ENCODE measurements around the gene TMEM120B. TPM values are rescaled to one million over a fixed set of nuclear protein-coding genes. Genes with fewer than 3 reads are reported as not detected.

The TMEM120B gene
- total and polyA plus RNA-seq, 2 of the 13 experiments (the other 11 are each of a cell fraction or from before 2014, with no cell fraction given): 7.1 to 12.9 TPM

DNA sequence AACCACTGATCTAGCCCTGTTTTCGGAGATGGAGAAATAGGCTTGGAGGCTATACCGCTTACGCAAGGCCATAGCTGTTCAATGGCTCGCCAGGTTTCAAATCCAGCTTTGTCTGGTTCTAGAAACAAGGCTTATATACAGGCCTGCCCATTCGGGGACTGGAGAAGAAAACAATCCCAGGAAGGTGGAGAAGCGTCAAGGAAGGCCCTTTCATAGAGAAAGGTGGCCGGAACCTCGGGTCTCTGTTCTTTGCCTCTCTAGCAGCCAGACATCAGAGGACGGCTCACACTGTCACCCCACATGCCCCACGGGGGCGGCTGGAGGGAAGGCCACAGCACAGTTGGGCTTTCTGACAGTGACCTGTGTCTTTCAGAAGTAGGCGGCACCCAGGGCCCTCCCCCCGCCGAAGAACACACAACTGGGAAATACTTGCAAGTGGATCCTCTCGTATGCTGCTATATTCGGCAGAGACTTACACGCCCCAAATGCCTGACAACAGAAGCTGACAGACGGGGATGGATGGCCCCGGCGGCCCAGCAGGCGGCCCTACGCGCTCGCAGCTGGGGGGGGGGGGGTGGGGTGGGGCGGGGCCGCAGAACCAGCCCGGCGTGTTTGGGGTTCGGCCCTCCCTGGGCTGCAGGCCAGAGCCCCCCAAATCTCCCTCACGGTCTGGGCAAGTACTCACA, 86.7 kb downstream of the TMEM120B start (continued):
- TF ChIP-seq SP4 (CRISPR knock-in tag; IDR thresholded peaks at IDR 0.05) (no peak), ZNF570 (CRISPR knock-in tag; IDR thresholded peaks at IDR 0.05; ENCODE audit: borderline replicate concordance) (no peak), LRRFIP1 (CRISPR knock-in tag; conservative IDR thresholded peaks at IDR 0.05) (no peak), FOXO1 (CRISPR knock-in tag; IDR thresholded peaks at IDR 0.05) (no peak), ZNF451 (CRISPR knock-in tag; IDR thresholded peaks at IDR 0.05) (no peak), CEBPB (IDR thresholded peaks at IDR 0.05; ENCODE audit: borderline replicate concordance, low read depth, low read length) (peak; percentile 68; the same call in 1 of the 2 replicates), THAP9 (CRISPR knock-in tag; IDR thresholded peaks at IDR 0.05; ENCODE audit: borderline replicate concordance) (peak; percentile 61; the same call in 1 of the 2 replicates), RBAK (CRISPR knock-in tag; IDR thresholded peaks at IDR 0.05) (no peak), MLLT10 (CRISPR knock-in tag; IDR thresholded peaks at IDR 0.05) (no peak), ZNF331 (CRISPR knock-in tag; IDR thresholded peaks at IDR 0.05) (0 out of 2 replicates have a peak, but pooled peaks have one; percentile 6), CEBPG (CRISPR knock-in tag; IDR thresholded peaks at IDR 0.05) (0 out of 2 replicates have a peak, but pooled peaks have one; percentile 36), PCBP1 (IDR thresholded peaks at IDR 0.05; ENCODE audit: borderline replicate concordance, low read depth, low read length) (peak; percentile 96), ATF2 (CRISPR knock-in tag; IDR thresholded peaks at IDR 0.05) (no peak), ZBTB10 (CRISPR knock-in tag; IDR thresholded peaks at IDR 0.05; ENCODE audit: borderline replicate concordance) (no peak), ZBTB33 (CRISPR knock-in tag; IDR thresholded peaks at IDR 0.05) (no peak)
